ENCODE measurements around the gene CCM2L. TPM values are rescaled to one million over a fixed set of nuclear protein-coding genes. Genes with fewer than 3 reads are reported as not detected.

CCM2L gene
- total and polyA plus RNA-seq, 2 of the 4 experiments (the other 2 are of a cell fraction) = not detected

DNA sequence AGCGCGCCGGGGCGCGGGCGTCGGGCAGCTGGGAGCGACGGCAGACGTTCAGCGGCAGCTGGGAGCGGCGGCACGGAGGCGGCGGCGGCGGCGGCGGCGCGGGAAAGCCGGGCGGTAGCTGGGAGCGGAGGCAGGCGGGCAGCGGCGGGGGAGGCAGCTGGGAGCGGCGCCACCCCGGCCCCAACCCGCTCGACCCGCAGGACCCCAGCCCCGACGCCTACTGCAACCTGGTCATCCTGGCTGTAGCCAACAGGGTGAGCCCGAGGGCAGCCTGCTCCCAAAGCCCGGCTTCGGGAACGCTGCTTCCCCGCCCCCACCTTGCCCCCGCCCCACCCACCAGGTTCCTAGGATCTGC is 8.9 kb downstream of the CCM2L start:
- H3K27me3 ChIP-seq (ENCODE audit: control insufficient read depth, insufficient read depth, low read length) = peaks cover 66% of the 10 kb centered on the region
- H3K56ac ChIP-seq (ENCODE audit: extremely low read depth, insufficient read depth, low read length) = no peak overlapping the region

More for the DNA sequence above, 8.9 kb downstream of the CCM2L start:
- Histone ChIP-seq H2AK5ac (ENCODE audit: low read depth, low read length) (no peak overlapping the region), H3K4me3 (ENCODE audit: insufficient read depth, low read depth, low read length) (no peak overlapping the region), H4K5ac (ENCODE audit: low read depth, low read length) (no peak overlapping the region), H3K4ac (ENCODE audit: low read depth, low read length) (no peak overlapping the region), H2BK120ac (ENCODE audit: low read depth, low read length) (no peak overlapping the region), H4K20me1 (ENCODE audit: insufficient read depth, low read length) (no peaks in the 10 kb centered on the region), H3K36me3 (ENCODE audit: control insufficient read depth, insufficient read depth, low read length) (no peaks in the 10 kb centered on the region), H3K9ac (ENCODE audit: low read depth, low read length) (no peak overlapping the region), H2BK5ac (ENCODE audit: low read depth, low read length, poor library complexity, severe bottlenecking) (no peak overlapping the region), H3K27ac (ENCODE audit: insufficient read depth, low read length) (no peak overlapping the region), H3K18ac (ENCODE audit: low read depth, low read length) (no peak overlapping the region), H2AFZ (replicated peaks; ENCODE audit: low read length, poor library complexity) (no peak overlapping the region), H3K79me1 (ENCODE audit: low read depth in 1 of 2, low read length in 2 of 2) (no peaks in the 10 kb centered on the region), H4K91ac (ENCODE audit: insufficient read depth, low read depth, low read length) (no peak overlapping the region), H3K9me3 (ENCODE audit: control insufficient read depth, insufficient read depth, low read length) (peaks cover 2% of the 10 kb centered on the region; the same call in 1 of the 2 replicates), H3K9me1 (ENCODE audit: insufficient read depth, low read length) (no peaks in the 10 kb centered on the region), H2AK9ac (replicated peaks; ENCODE audit: low read depth, low read length, poor library complexity) (no peak overlapping the region), H3K4me2 (ENCODE audit: low read depth, low read length) (no peak overlapping the region), H4K8ac (ENCODE audit: low read depth in 2 of 2, low read length in 2 of 2) (no peak overlapping the region), H2BK15ac (ENCODE audit: low read depth, low read length) (no peak overlapping the region), H3K14ac (replicated peaks; ENCODE audit: low read depth, low read length) (no peak overlapping the region), H3K4me1 (ENCODE audit: control insufficient read depth, insufficient read depth, low read length) (no peaks in the 10 kb centered on the region), H3K23ac (ENCODE audit: low read depth, low read length) (no peak overlapping the region), H2BK20ac (ENCODE audit: low read depth, low read length) (no peak overlapping the region)
- no peak for TF ChIP-seq SMC3 (IDR thresholded peaks at IDR 0.05; ENCODE audit: low read depth, low read length)
- no peak for TF ChIP-seq CHD1 (IDR thresholded peaks at IDR 0.05; ENCODE audit: low read depth, low read length)
- TF ChIP-seq CEBPB (IDR thresholded peaks at IDR 0.05; ENCODE audit: low read depth, low read length) = no peak
- TF ChIP-seq, protein P1, sequence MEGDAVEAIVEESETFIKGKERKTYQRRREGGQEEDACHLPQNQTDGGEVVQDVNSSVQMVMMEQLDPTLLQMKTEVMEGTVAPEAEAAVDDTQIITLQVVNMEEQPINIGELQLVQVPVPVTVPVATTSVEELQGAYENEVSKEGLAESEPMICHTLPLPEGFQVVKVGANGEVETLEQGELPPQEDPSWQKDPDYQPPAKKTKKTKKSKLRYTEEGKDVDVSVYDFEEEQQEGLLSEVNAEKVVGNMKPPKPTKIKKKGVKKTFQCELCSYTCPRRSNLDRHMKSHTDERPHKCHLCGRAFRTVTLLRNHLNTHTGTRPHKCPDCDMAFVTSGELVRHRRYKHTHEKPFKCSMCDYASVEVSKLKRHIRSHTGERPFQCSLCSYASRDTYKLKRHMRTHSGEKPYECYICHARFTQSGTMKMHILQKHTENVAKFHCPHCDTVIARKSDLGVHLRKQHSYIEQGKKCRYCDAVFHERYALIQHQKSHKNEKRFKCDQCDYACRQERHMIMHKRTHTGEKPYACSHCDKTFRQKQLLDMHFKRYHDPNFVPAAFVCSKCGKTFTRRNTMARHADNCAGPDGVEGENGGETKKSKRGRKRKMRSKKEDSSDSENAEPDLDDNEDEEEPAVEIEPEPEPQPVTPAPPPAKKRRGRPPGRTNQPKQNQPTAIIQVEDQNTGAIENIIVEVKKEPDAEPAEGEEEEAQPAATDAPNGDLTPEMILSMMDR (conservative IDR thresholded peaks at IDR 0.05; ENCODE audit: low read depth, low read length) = 0 out of 2 replicates have a peak, but pooled peaks have one; percentile 2
- ATAC-seq (ENCODE audit: low read depth) (peak; percentile 24; the same call in 1 of the 2 replicates), DNase-seq (no peak)
- CTCF ChIA-PET = no interaction called here
- dilution Hi-C loops (cut with HindIII; ENCODE audit: low sequenced_read_pairs, unreplicated experiment) = no loop called here
- intact Hi-C loops (cut with micrococcal nuclease) = no loop called here
- 0% methylated on average over 6 of the region's 42 CpGs; no CpG with 5 or more reads in 1 of the 2 experiments for WGBS, 2 experiments (ENCODE audit: extremely low coverage in 2 of 2, insufficient read length in 1 of 2)
- no TSS peak for BruUV-seq (replicated peaks)
- in situ Hi-C loops (cut with MboI; ENCODE audit: low sequenced_read_pairs) = no loop called here
- POLR2A ChIA-PET (ENCODE audit: unreplicated experiment) = no interaction called here
